Body of pancreas (tissue), 4 donors: Measurements from ENCODE around the gene KIAA0232.

ENCODE experiments used
- CTCF ChIP-seq, 7 experiments: fragments of 450-650 bp in 4 of 7; fragments of 200-600 bp in 3 of 7; sonication (generic) in 3 of 7; IDR thresholded peaks; one replicate each; pipeline ENCODE4 v1.5.1; 2016 to 2019; ENCODE audit warnings: antibody characterized with exemption in 7 of 7
- POLR2A ChIP-seq, 3 donors: fragments of 450-650 bp; IDR thresholded peaks; one replicate each; pipeline ENCODE4 v1.6.1; 2016; ENCODE audit warnings: antibody characterized with exemption in 3 of 3, mild to moderate bottlenecking in 2 of 3

DNA sequence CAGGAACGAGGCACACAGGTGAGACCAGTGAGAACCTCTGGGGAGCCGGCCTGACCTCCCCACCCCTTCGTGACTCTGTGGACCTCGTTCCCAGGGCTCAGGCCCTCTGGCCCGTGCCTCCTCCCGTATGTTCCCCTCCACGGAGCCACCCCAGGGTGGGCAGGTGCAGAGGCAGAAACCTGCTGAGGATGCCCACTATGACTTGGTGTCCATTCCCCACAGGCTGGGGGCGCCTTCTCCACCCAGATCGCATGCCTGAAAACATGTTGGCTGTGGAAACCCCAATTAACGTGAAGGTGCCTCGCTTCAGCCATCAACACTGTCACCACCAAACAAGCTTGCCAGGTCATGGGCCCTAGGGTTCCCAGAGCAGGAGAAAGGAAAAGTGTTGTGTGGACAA, 39.5 kb upstream of the KIAA0232 start:
- TF ChIP-seq CTCF (IDR thresholded peaks at IDR 0.05) (no peak), POLR2A (IDR thresholded peaks at IDR 0.05) (no peak)
